Caco-2 (cell line): ENCODE data around the gene REEP6. TPM values are rescaled to one million over a fixed set of nuclear protein-coding genes. Genes with fewer than 3 reads are reported as not detected.
A peak's percentile ranks its signal among the peaks of the same experiment; 100 is the strongest.

ENCODE experiments used
- BruUV-seq: library from RNA; stranded (reverse); fragments of 400-500 nt; replicated peaks from 2 replicates; lab custom pipeline; 2021; lab: Mats Ljungman, UMichigan
- CTCF ChIA-PET: fragments of 300-600 bp; sonication (Branson Sonifier 250); formaldehyde crosslinking; loops from one replicate; lab custom pipeline; 2022; ENCODE audit warnings: antibody characterized with exemption; lab: Charles Lee
- POLR2A ChIA-PET: fragments of 300-600 bp; sonication (Branson Sonifier 250); formaldehyde crosslinking; loops from one replicate; lab custom pipeline; 2022; ENCODE audit warnings: antibody characterized with exemption; lab: Charles Lee
- DNase-seq, 2 experiments: peaks; one replicate each; pipeline versions ENCODE4 v3.0.0 to v3.0.0-alpha.2; 2020 to 2022
- H3K27me3 ChIP-seq: replicated peaks from 2 replicates; pipeline ENCODE4 v1.6.0; 2011; ENCODE audit warnings: low read length; ENCODE audit not compliant: control insufficient read depth, insufficient read depth
- H3K36me3 ChIP-seq: 2 replicates; pipeline ENCODE4 v1.5.1; 2011; ENCODE audit warnings: low read length; ENCODE audit not compliant: control insufficient read depth, insufficient read depth
- H3K4me1 ChIP-seq: fragments of 250-450 bp; sonication (Bioruptor Pico); 2 replicates; pipeline ENCODE4 v1.5.1; 2020; ENCODE audit warnings: mild to moderate bottlenecking
- H3K4me3 ChIP-seq: 2 replicates; pipeline ENCODE4 v1.5.1; 2011; ENCODE audit warnings: low read depth, mild to moderate bottlenecking, control low read depth, low read length
- H3K9me3 ChIP-seq: fragments of 250-450 bp; sonication (Bioruptor Pico); 2 replicates; pipeline ENCODE4 v1.5.1; 2020; ENCODE audit warnings: mild to moderate bottlenecking, moderate library complexity
- H3K27ac Mint-ChIP-seq: one replicate; pipeline ENCODE4 v1.8.0; 2022; ENCODE audit warnings: mixed read lengths; ENCODE audit not compliant: unreplicated experiment
- H3K27me3 Mint-ChIP-seq: one replicate; pipeline ENCODE4 v1.8.0; 2022; ENCODE audit warnings: mixed read lengths; ENCODE audit not compliant: insufficient read depth, unreplicated experiment
- H3K36me3 Mint-ChIP-seq: one replicate; pipeline ENCODE4 v1.8.0; 2022; ENCODE audit warnings: mild to moderate bottlenecking, mixed read lengths; ENCODE audit not compliant: insufficient read depth, unreplicated experiment
- H3K4me1 Mint-ChIP-seq: one replicate; pipeline ENCODE4 v1.8.0; 2022; ENCODE audit warnings: low read depth, mixed read lengths; ENCODE audit not compliant: unreplicated experiment
- H3K4me3 Mint-ChIP-seq: one replicate; pipeline ENCODE4 v1.8.0; 2022; ENCODE audit warnings: mild to moderate bottlenecking, moderate library complexity, mixed read lengths; ENCODE audit not compliant: unreplicated experiment
- H3K9me3 Mint-ChIP-seq: one replicate; pipeline ENCODE4 v1.8.0; 2022; ENCODE audit warnings: mixed read lengths; ENCODE audit not compliant: unreplicated experiment
- CTCF ChIP-seq, 2 experiments: fragments of 200-600 bp in 1 of 2; IDR thresholded peaks; 1 replicate in 1 of 2; 2 replicates in 1 of 2; pipeline versions ENCODE4 v1.5.1 to v1.8.0; 2011 to 2022; ENCODE audit warnings: antibody characterized with exemption in 1 of 2, control low read depth in 1 of 2, inconsistent platforms in 1 of 2, low read depth in 1 of 2, low read length in 1 of 2, mild to moderate bottlenecking in 1 of 2, moderate library complexity in 1 of 2; ENCODE audit not compliant: insufficient read depth in 1 of 2, severe bottlenecking in 1 of 2, unreplicated experiment in 1 of 2
- intact Hi-C: fragments of 100-400 bp; cut with micrococcal nuclease; formaldehyde crosslinking; loops from one replicate; pipeline ENCODE4 v1.10.0; 2022; ENCODE audit not compliant: unreplicated experiment
- total RNA-seq: library from RNA; stranded (reverse); gene quantifications from 2 replicates; pipeline ENCODE4 v1.2.3, GENCODE V29; 2022

Gene REEP6
- total RNA-seq, 1 experiment from 2014 or later, result 50.2 TPM

DNA sequence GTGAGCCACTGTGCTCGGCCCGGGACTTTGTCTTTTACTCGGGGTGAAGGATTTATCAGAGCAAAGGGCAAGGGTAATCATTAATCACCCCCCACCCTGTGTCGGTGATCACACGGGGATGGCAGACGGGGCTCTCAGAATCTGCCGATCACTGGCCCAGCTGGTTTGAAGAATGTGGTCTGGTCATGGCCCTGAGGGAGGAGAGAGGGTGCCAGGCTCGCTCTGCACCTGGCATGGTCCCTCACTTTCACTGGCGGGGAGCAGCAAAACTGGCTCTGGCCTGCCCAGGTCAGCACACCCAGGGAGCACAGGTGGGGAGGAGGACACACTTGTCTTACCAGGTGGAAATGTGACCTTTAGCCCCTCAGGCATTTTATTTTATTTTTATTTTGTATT is 10.2 kb downstream of the REEP6 start:
- H3K27me3 Mint-ChIP-seq, result no peaks in the 10 kb centered on the region
- peak overlapping the region; percentile 22 for H3K4me3 Mint-ChIP-seq
- Histone ChIP-seq H3K4me3 (no peak overlapping the region), H3K36me3 (no peaks in the 10 kb centered on the region; the same call in 1 of the 2 replicates), H3K4me1 (peaks cover 26% of the 10 kb centered on the region), H3K9me3 (peaks cover 6% of the 10 kb centered on the region; the same call in 1 of the 2 replicates), H3K27me3 (no peaks in the 10 kb centered on the region)
- H3K36me3 Mint-ChIP-seq, result peaks cover 44% of the 10 kb centered on the region
- peak overlapping the region; percentile 53 for H3K27ac Mint-ChIP-seq
- peak; percentile 52 to 72 for DNase-seq
- POLR2A ChIA-PET, result no interaction called here
- H3K4me1 Mint-ChIP-seq, result peaks cover 3% of the 10 kb centered on the region
- intact Hi-C loops, result no loop called here
- no TSS peak for BruUV-seq
- CTCF ChIA-PET, result interaction anchor here (1.7 kb wide), 1 partner anchor 11 kb away, joined by 4 read pairs; no protein-coding TSS in a partner anchor
- TF ChIP-seq CTCF (IDR thresholded peaks at IDR 0.05; ENCODE audit: insufficient read depth in 1 of 2, low read depth in 1 of 2, low read length in 1 of 2, severe bottlenecking in 1 of 2, unreplicated experiment in 1 of 2), result no peak
- no peaks in the 10 kb centered on the region for H3K9me3 Mint-ChIP-seq

- H3K9me3 Mint-ChIP-seq, result no peaks in the 10 kb centered on the region
- H3K27me3 Mint-ChIP-seq, result no peaks in the 10 kb centered on the region
- no peak overlapping the region for H3K4me3 ChIP-seq
- no peak for TF ChIP-seq CTCF (IDR thresholded peaks at IDR 0.05; ENCODE audit: insufficient read depth in 1 of 2, low read depth in 1 of 2, low read length in 1 of 2, severe bottlenecking in 1 of 2, unreplicated experiment in 1 of 2)
- intact Hi-C loops, result no loop called here
- CTCF ChIA-PET, result no interaction called here
- DNase-seq, result no peak
- peaks cover 52% of the 10 kb centered on the region for H3K36me3 Mint-ChIP-seq
- peaks cover 6% of the 10 kb centered on the region; the same call in 1 of the 2 replicates for H3K9me3 ChIP-seq
- POLR2A ChIA-PET, result no interaction called here
- H3K27me3 ChIP-seq, result no peaks in the 10 kb centered on the region
- H3K4me1 Mint-ChIP-seq, result peaks cover 6% of the 10 kb centered on the region
- BruUV-seq, result no TSS peak
- H3K4me1 ChIP-seq, result peaks cover 20% of the 10 kb centered on the region
- H3K4me3 Mint-ChIP-seq, result no peak overlapping the region
- no peak overlapping the region for H3K27ac Mint-ChIP-seq
- no peaks in the 10 kb centered on the region; the same call in 1 of the 2 replicates for H3K36me3 ChIP-seq
These were observed 11.6 kb downstream of the REEP6 start for GRCh38 chr19:1502433-1503088.

- DNase-seq, result peak in 1 of 2 experiments; percentile 47
- H3K27me3 Mint-ChIP-seq, result no peaks in the 10 kb centered on the region
- peak; percentile 29 to 51 for TF ChIP-seq CTCF (IDR thresholded peaks at IDR 0.05; ENCODE audit: insufficient read depth in 1 of 2, low read depth in 1 of 2, low read length in 1 of 2, severe bottlenecking in 1 of 2, unreplicated experiment in 1 of 2)
- no peak overlapping the region for H3K27ac Mint-ChIP-seq
- H3K9me3 Mint-ChIP-seq, result no peaks in the 10 kb centered on the region
- H3K4me1 Mint-ChIP-seq, result peaks cover 6% of the 10 kb centered on the region
- no peaks in the 10 kb centered on the region for H3K36me3 ChIP-seq
- no TSS peak for BruUV-seq
- H3K4me1 ChIP-seq, result peaks cover 14% of the 10 kb centered on the region
- H3K4me3 ChIP-seq, result no peak overlapping the region
- intact Hi-C loops, result no loop called here
- H3K36me3 Mint-ChIP-seq, result peaks cover 54% of the 10 kb centered on the region
- H3K4me3 Mint-ChIP-seq, result no peak overlapping the region
- ChIA-PET CTCF (no interaction called here), POLR2A (no interaction called here)
- peaks cover 6% of the 10 kb centered on the region; the same call in 1 of the 2 replicates for H3K9me3 ChIP-seq
- H3K27me3 ChIP-seq, result no peaks in the 10 kb centered on the region
These were observed 12.3 kb downstream of the REEP6 start for GRCh38 chr19:1503089-1503924.
